GM23248 (cell line): ENCODE measurements around the gene OR2B6. TPM values are rescaled to one million over a fixed set of nuclear protein-coding genes. Genes with fewer than 3 reads are reported as not detected.

Experiments used
- DNase-seq: peaks from one replicate; pipeline ENCODE4 v3.0.0-alpha.2; 2015
- H2AFZ ChIP-seq: fragments of 200-600 bp; sonication (generic); 2 replicates; pipeline ENCODE4 v1.6.1; 2016; ENCODE audit warnings: antibody characterized with exemption
- H3F3A ChIP-seq: fragments of 200-600 bp; sonication (generic); 2 replicates; pipeline ENCODE4 v1.6.1; 2016; ENCODE audit warnings: mild to moderate bottlenecking, antibody characterized with exemption, mixed run types; ENCODE audit not compliant: insufficient read depth
- H3K27ac ChIP-seq: fragments of 200-600 bp; sonication (generic); 2 replicates; pipeline ENCODE4 v1.5.1; 2016; ENCODE audit warnings: mild to moderate bottlenecking
- H3K27me3 ChIP-seq: fragments of 200-600 bp; sonication (generic); replicated peaks from 2 replicates; pipeline ENCODE4 v1.6.1; 2016; ENCODE audit warnings: mild to moderate bottlenecking; ENCODE audit not compliant: insufficient read depth
- H3K36me3 ChIP-seq: fragments of 200-600 bp; sonication (generic); 2 replicates; pipeline ENCODE4 v1.6.1; 2016; ENCODE audit warnings: low read depth, mild to moderate bottlenecking
- H3K4me1 ChIP-seq: fragments of 200-600 bp; sonication (generic); 2 replicates; pipeline ENCODE4 v1.6.1; 2016; ENCODE audit warnings: mild to moderate bottlenecking; ENCODE audit not compliant: insufficient read depth
- H3K4me2 ChIP-seq: fragments of 200-600 bp; sonication (generic); one replicate; pipeline ENCODE4 v1.6.1; 2016; ENCODE audit warnings: mild to moderate bottlenecking; ENCODE audit not compliant: unreplicated experiment
- H3K4me3 ChIP-seq: fragments of 200-600 bp; sonication (generic); 2 replicates; pipeline ENCODE4 v1.5.1; 2016; ENCODE audit warnings: mild to moderate bottlenecking
- H3K79me2 ChIP-seq: fragments of 200-600 bp; sonication (generic); 2 replicates; pipeline ENCODE4 v1.6.1; 2016; ENCODE audit warnings: mild to moderate bottlenecking; ENCODE audit not compliant: insufficient read depth
- H3K9ac ChIP-seq: fragments of 200-600 bp; sonication (generic); 2 replicates; pipeline ENCODE4 v1.6.1; 2016; ENCODE audit warnings: mild to moderate bottlenecking
- H3K9me2 ChIP-seq: fragments of 200-600 bp; sonication (generic); 2 replicates; pipeline ENCODE4 v1.6.1; 2016; ENCODE audit warnings: mixed run types, mild to moderate bottlenecking, moderate library complexity; ENCODE audit not compliant: insufficient read depth
- H3K9me3 ChIP-seq: fragments of 200-600 bp; sonication (generic); one replicate; pipeline ENCODE4 v1.6.1; 2017; ENCODE audit warnings: low read depth
- H4K20me1 ChIP-seq: fragments of 200-600 bp; sonication (generic); 2 replicates; pipeline ENCODE4 v1.6.0; 2016; ENCODE audit not compliant: insufficient read depth
- EZH2 ChIP-seq: fragments of 200-600 bp; sonication (generic); IDR thresholded peaks from 2 replicates; pipeline ENCODE4 v1.6.1; 2018; ENCODE audit warnings: antibody characterized with exemption, mild to moderate bottlenecking; ENCODE audit not compliant: insufficient read depth, poor library complexity, severe bottlenecking
- EZH2phosphoT487 ChIP-seq: fragments of 200-600 bp; sonication (generic); IDR thresholded peaks from 2 replicates; pipeline ENCODE4 v1.6.1; 2018; ENCODE audit warnings: antibody characterized with exemption, moderate library complexity, mild to moderate bottlenecking, low read depth; ENCODE audit not compliant: insufficient read depth
- WGBS, 2 experiments: methylation state at CpG; one replicate each; pipeline ENCODE4 v1.1.6; 2015 to 2017; ENCODE audit warnings: low lambda C conversion rate in 2 of 2, low coverage in 1 of 2; ENCODE audit errors: missing lambda C conversion rate in 2 of 2; 5-methylcytosine and 5-hydroxymethylcytosine counted together
- in situ Hi-C: fragments of 300-500 bp; cut with MboI; formaldehyde crosslinking; loops from 2 replicates; pipeline ENCODE4 v1.15.0; 2020
- polyA plus RNA-seq: library from polyadenylated mRNA; unstranded; fragments of >200 nt; fragmentation: Nextera tagmentation; extraction: Ambion mirVana; gene quantifications from 2 replicates; pipeline ENCODE4 v1.2.1, GENCODE V29; 2016
- total RNA-seq: library from RNA; depleted of rRNA; stranded (reverse); fragments of >200 nt; shearing (Covaris generic); gene quantifications from 2 replicates; pipeline ENCODE4 v1.2.3, GENCODE V29; 2014

The OR2B6 gene
- total and polyA plus RNA-seq, 2 experiments from 2014 or later = not detected

GRCh38 chr6:28002161-28002560, 45.1 kb downstream of the OR2B6 start:
- Histone ChIP-seq H3K79me2 (no peaks in the 10 kb centered on the region), H3K27me3 (no peaks in the 10 kb centered on the region), H3K4me2 (no peak overlapping the region), H2AFZ (no peak overlapping the region), H3K9ac (no peak overlapping the region), H3K36me3 (no peaks in the 10 kb centered on the region), H3K4me1 (no peaks in the 10 kb centered on the region), H3K9me2 (no peaks in the 10 kb centered on the region), H3K27ac (no peak overlapping the region), H3F3A (no peaks in the 10 kb centered on the region), H4K20me1 (no peaks in the 10 kb centered on the region), H3K4me3 (no peak overlapping the region), H3K9me3 (no peaks in the 10 kb centered on the region)
- in situ Hi-C loops = no loop called here
- WGBS, 2 experiments = 64 to 81% methylated on average over 5 of the region's 5 CpGs
- no peak for TF ChIP-seq EZH2phosphoT487
- no peak for TF ChIP-seq EZH2
- DNase-seq = no peak

GRCh38 chr6:28003059-28003458, 46.0 kb downstream of the OR2B6 start:
- no peaks in the 10 kb centered on the region for H3K9me2 ChIP-seq
- 26 to 43% methylated on average over 5 of the region's 5 CpGs for WGBS, 2 experiments
- H3K9ac ChIP-seq = no peak overlapping the region
- H4K20me1 ChIP-seq = no peaks in the 10 kb centered on the region
- H3K9me3 ChIP-seq = no peaks in the 10 kb centered on the region
- no peak overlapping the region for H2AFZ ChIP-seq
- H3K4me3 ChIP-seq = no peak overlapping the region
- no peak overlapping the region for H3K4me2 ChIP-seq
- no peaks in the 10 kb centered on the region for H3K79me2 ChIP-seq
- in situ Hi-C loops = no loop called here
- DNase-seq = no peak
- no peaks in the 10 kb centered on the region for H3K4me1 ChIP-seq
- no peak for TF ChIP-seq EZH2
- no peak for TF ChIP-seq EZH2phosphoT487
- H3F3A ChIP-seq = no peaks in the 10 kb centered on the region
- H3K36me3 ChIP-seq = no peaks in the 10 kb centered on the region
- no peaks in the 10 kb centered on the region for H3K27me3 ChIP-seq
- no peak overlapping the region for H3K27ac ChIP-seq

GRCh38 chr6:28003661-28004060, 46.6 kb downstream of the OR2B6 start:
- 55 to 57% methylated on average over 3 of the region's 3 CpGs for WGBS, 2 experiments
- no peaks in the 10 kb centered on the region for H3K9me3 ChIP-seq
- H2AFZ ChIP-seq = no peak overlapping the region
- H3K4me2 ChIP-seq = no peak overlapping the region
- no peaks in the 10 kb centered on the region for H4K20me1 ChIP-seq
- no peak for DNase-seq
- no peaks in the 10 kb centered on the region for H3K79me2 ChIP-seq
- no peaks in the 10 kb centered on the region for H3K27me3 ChIP-seq
- no peak overlapping the region for H3K4me3 ChIP-seq
- no peaks in the 10 kb centered on the region for H3K4me1 ChIP-seq
- in situ Hi-C loops = no loop called here
- TF ChIP-seq EZH2 (no peak), EZH2phosphoT487 (no peak)
- no peaks in the 10 kb centered on the region for H3K9me2 ChIP-seq
- H3K36me3 ChIP-seq = no peaks in the 10 kb centered on the region
- H3K27ac ChIP-seq = no peak overlapping the region
- H3K9ac ChIP-seq = no peak overlapping the region
- no peaks in the 10 kb centered on the region for H3F3A ChIP-seq

- no peaks in the 10 kb centered on the region for H3K36me3 ChIP-seq
- H2AFZ ChIP-seq = no peak overlapping the region
- no peaks in the 10 kb centered on the region for H3K9me2 ChIP-seq
- no peak for DNase-seq
- no peaks in the 10 kb centered on the region for H3K4me1 ChIP-seq
- no peaks in the 10 kb centered on the region for H3F3A ChIP-seq
- WGBS, 2 experiments = 34 to 40% methylated on average over 5 of the region's 5 CpGs
- H3K79me2 ChIP-seq = no peaks in the 10 kb centered on the region
- no peaks in the 10 kb centered on the region for H3K27me3 ChIP-seq
- no peak overlapping the region for H3K9ac ChIP-seq
- no peak overlapping the region for H3K27ac ChIP-seq
- H4K20me1 ChIP-seq = no peaks in the 10 kb centered on the region
- H3K4me2 ChIP-seq = no peak overlapping the region
- H3K9me3 ChIP-seq = no peaks in the 10 kb centered on the region
- H3K4me3 ChIP-seq = no peak overlapping the region
- TF ChIP-seq EZH2phosphoT487 = no peak
- TF ChIP-seq EZH2 = no peak
- in situ Hi-C loops = no loop called here
These were observed 47.5 kb downstream of the OR2B6 start for GRCh38 chr6:28004350-28005151.
